ACC112 (cell line): ENCODE results near the gene HOXA5.

ENCODE experiments used
- H2AFZ ChIP-seq: fragments of 200-600 bp; sonication (generic); one replicate; pipeline ENCODE4 v1.6.0; 2017; ENCODE audit warnings: antibody characterized with exemption, low read length; ENCODE audit not compliant: unreplicated experiment
- H3K27ac ChIP-seq: fragments of 200-600 bp; sonication (generic); 2 replicates; pipeline ENCODE4 v1.5.1; 2014; ENCODE audit warnings: low read depth, mild to moderate bottlenecking, antibody characterized with exemption, low read length, moderate library complexity
- H3K27me3 ChIP-seq: fragments of 200-600 bp; sonication (generic); 2 replicates; pipeline ENCODE4 v1.6.1; 2014; ENCODE audit warnings: mild to moderate bottlenecking, antibody characterized with exemption, low read length, moderate library complexity, mixed read lengths; ENCODE audit not compliant: insufficient read depth
- H3K36me3 ChIP-seq: fragments of 200-600 bp; sonication (generic); 2 replicates; pipeline ENCODE4 v1.6.1; 2016; ENCODE audit warnings: mild to moderate bottlenecking, antibody characterized with exemption, low read length, moderate library complexity, mixed read lengths; ENCODE audit not compliant: insufficient read depth
- H3K4me1 ChIP-seq: fragments of 200-600 bp; sonication (generic); one replicate; pipeline ENCODE4 v1.6.1; 2016; ENCODE audit warnings: low read length, mixed read lengths; ENCODE audit not compliant: insufficient read depth, unreplicated experiment, control insufficient read depth
- H3K4me3 ChIP-seq: fragments of 200-600 bp; sonication (generic); 2 replicates; pipeline ENCODE4 v1.5.1; 2014; ENCODE audit warnings: mild to moderate bottlenecking, low read depth, low read length
- H3K79me2 ChIP-seq: fragments of 200-600 bp; sonication (generic); one replicate; pipeline ENCODE4 v1.6.0; 2016; ENCODE audit warnings: low read length; ENCODE audit not compliant: control insufficient read depth, unreplicated experiment, insufficient read depth

The HOXA5 gene

GRCh38 chr7:27111042-27111750 is 32.3 kb downstream of the HOXA5 start:
- H3K27me3 ChIP-seq: peaks cover 96% of the 10 kb centered on the region
- H2AFZ ChIP-seq: no peak overlapping the region
- no peaks in the 10 kb centered on the region for H3K36me3 ChIP-seq
- no peak overlapping the region for H3K4me3 ChIP-seq
- no peaks in the 10 kb centered on the region for H3K79me2 ChIP-seq
- no peaks in the 10 kb centered on the region for H3K4me1 ChIP-seq
- H3K27ac ChIP-seq: no peak overlapping the region

GRCh38 chr7:27110186-27111031 is 33.1 kb downstream of the HOXA5 start:
- Histone ChIP-seq H3K4me1 (no peaks in the 10 kb centered on the region), H3K79me2 (no peaks in the 10 kb centered on the region), H3K4me3 (peak overlapping the region; percentile 21; the same call in 1 of the 2 replicates), H2AFZ (no peak overlapping the region), H3K36me3 (no peaks in the 10 kb centered on the region), H3K27ac (no peak overlapping the region), H3K27me3 (peaks cover 96% of the 10 kb centered on the region)

DNA sequence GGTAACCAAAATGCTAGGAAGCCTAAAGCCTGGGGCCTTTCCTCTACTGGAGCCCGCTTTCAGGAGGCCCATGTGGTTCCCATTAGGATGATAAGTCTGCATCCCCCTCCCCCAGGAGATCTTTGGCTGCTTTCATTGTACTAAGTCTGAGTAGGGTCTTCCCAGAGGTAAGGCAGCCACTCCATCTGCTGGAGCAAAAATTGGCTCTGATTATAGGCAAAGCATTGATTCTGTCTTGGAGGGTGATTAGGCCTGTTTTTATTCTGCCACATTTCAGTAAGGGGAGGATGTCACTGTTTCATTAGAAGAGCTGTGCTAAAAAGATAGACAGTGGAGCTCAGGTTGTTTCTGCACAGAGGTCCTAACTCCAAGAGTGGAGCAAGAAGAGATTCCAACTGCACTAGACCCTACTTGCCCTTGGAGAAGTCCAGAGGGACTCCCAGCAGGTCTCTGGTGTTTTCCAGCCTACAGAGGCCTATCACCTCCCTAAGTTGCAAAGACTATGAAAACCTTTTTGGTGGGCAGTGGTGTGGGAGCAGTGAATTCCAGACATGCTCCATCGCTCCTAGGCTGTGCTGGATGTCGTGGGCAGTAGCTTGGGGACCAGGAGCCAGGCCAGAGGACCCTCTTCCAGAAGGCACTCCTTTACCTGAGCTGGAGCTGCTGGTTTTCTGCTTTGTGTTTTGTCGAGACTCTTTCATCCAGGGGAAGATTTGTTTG is 33.9 kb downstream of the HOXA5 start:
- Histone ChIP-seq H3K27me3 (peaks cover 96% of the 10 kb centered on the region), H3K4me3 (no peak overlapping the region), H2AFZ (no peak overlapping the region), H3K79me2 (no peaks in the 10 kb centered on the region), H3K4me1 (no peaks in the 10 kb centered on the region), H3K27ac (no peak overlapping the region), H3K36me3 (no peaks in the 10 kb centered on the region)

GRCh38 chr7:27108390-27109127 is 34.9 kb downstream of the HOXA5 start:
- Histone ChIP-seq H2AFZ (no peak overlapping the region), H3K27me3 (peaks cover 100% of the 10 kb centered on the region), H3K4me3 (no peak overlapping the region), H3K79me2 (no peaks in the 10 kb centered on the region), H3K27ac (no peak overlapping the region), H3K4me1 (no peaks in the 10 kb centered on the region), H3K36me3 (no peaks in the 10 kb centered on the region)

DNA sequence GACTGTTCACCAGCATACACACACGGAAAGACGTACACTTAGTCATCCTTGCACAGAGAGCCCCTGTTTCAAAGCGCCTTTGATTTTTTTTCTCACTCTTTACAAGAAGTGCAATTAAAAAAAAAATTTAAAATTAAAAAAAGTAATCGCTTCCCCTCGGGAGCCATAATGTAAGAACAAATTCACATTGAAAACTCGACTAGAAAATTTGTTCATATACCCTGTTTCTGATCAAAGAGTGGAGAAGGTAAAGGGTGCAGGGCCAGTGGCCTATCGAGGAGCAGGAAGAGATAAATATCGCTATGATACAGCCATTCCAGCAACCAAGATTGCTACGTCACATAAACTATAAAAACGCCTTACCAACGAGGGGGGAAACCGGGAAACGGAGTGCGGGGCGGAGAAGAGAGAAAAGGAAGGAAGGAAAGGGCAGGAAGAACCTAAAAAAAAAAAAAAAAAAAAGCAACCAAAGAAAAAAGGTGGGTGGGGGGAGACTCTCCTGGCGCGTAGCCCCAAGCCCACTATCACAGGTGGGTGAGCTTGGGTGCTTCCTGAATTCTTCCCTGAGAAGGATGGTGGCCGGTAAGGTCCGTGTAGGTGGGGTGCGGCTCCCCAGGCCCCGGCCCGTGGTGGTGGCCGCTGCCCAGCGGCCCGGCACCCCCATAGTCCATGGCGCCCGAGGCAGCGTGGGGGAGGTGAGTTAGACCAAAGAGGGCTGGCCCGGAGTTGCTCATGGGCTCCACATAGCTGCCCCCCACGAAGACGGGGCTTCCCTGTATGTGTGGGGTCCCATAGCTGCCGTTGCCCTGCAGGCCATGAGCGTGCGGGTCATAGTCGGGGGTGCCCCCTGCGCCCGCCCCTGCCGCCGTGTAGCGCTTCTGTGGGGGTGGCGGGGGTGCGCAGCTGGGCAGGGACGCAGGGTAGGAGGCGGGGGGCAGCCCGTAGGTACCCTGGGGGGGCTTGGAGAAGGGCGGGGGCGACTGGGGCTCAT is 35.8 kb downstream of the HOXA5 start:
- Histone ChIP-seq H3K79me2 (no peaks in the 10 kb centered on the region), H3K27me3 (peaks cover 100% of the 10 kb centered on the region), H3K36me3 (no peaks in the 10 kb centered on the region), H3K4me1 (no peaks in the 10 kb centered on the region), H3K4me3 (no peak overlapping the region), H2AFZ (no peak overlapping the region), H3K27ac (no peak overlapping the region)

- peak overlapping the region; percentile 54; the same call in 1 of the 2 replicates for H3K4me3 ChIP-seq
Measured at GRCh38 chr7:27106901-27107240, 36.6 kb downstream of the HOXA5 start.

DNA sequence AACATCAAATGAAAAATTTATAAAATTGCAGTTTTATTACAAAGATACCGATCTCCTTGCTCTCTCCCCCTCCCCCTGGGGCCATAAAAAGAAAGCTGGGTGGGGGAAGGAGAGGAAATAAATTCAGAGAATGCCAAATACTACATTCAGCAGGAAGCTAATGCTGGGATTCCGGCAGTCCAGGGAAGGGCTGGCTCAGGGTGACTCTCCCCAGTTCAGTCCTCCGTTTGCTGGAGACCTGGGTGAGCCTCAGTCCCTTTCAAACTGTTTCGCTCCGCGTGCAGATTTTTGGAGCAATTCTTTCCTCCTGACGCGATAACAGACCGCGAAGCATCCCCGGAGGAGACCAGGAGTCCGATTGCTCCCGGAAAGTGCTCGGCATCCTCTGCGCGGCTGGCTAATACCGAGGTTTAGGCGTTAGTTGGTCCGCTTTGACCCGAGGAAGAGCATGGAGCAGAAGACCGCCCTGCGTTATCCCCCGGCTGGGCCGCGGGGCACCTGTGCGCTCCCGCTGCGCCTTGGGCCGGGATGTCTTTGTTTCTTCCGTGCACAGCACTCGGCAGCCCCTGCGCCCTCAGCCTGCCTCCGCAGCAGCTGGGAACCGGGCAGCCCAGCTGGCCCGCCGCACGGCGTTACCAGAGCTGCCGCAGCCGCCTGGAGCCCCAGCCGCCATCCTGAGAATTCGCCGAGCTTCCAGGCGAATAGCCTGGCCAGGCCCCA is 37.1 kb downstream of the HOXA5 start:
- no peaks in the 10 kb centered on the region for H3K79me2 ChIP-seq
- H2AFZ ChIP-seq: no peak overlapping the region
- peaks cover 100% of the 10 kb centered on the region for H3K27me3 ChIP-seq
- no peak overlapping the region for H3K27ac ChIP-seq
- H3K36me3 ChIP-seq: no peaks in the 10 kb centered on the region
- H3K4me1 ChIP-seq: no peaks in the 10 kb centered on the region
- peak overlapping the region; percentile 54; the same call in 1 of the 2 replicates for H3K4me3 ChIP-seq

More at GRCh38 chr7:27106901-27107240, 36.6 kb downstream of the HOXA5 start:
- H3K36me3 ChIP-seq: no peaks in the 10 kb centered on the region
- no peaks in the 10 kb centered on the region for H3K79me2 ChIP-seq
- peaks cover 100% of the 10 kb centered on the region for H3K27me3 ChIP-seq
- no peaks in the 10 kb centered on the region for H3K4me1 ChIP-seq
- H3K27ac ChIP-seq: no peak overlapping the region
- no peak overlapping the region for H2AFZ ChIP-seq

DNA sequence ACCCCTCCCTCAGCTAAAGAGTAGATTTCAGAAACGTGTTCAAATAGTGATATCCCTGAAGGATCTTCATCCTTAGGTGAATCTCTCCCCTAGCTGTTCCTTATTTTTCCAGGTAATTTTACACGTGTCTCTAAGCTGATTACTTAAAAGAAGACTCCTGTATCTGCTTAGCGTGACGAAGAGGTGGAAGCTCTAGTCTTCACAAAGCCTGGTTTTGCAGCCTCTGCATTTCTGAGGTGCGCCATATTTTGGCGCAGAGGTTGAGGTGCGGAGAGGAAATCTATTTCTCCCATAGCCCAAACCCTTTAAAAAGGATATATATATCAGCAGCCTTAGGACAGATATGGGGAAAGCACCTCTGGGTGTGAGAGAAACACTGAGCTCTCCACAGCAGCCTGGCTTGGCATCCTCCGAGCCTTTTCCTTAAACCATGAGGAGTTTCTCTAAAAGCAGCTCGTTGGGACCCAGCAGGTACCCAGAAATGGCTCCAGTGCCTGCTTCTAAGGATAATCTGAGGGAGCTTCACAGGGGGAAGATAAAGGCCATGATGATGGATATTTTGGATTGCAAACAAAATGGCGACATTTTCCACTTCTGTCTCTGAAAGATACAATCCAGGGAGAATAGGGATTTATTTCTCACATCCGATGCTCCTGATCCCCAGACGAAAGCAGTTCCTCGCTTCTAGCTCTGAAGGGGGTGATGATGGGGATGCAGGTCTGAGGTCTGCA is 38.0 kb downstream of the HOXA5 start:
- peaks cover 100% of the 10 kb centered on the region for H3K27me3 ChIP-seq
- no peak overlapping the region for H2AFZ ChIP-seq
- H3K4me1 ChIP-seq: no peaks in the 10 kb centered on the region
- no peak overlapping the region for H3K4me3 ChIP-seq
- no peak overlapping the region for H3K27ac ChIP-seq
- H3K79me2 ChIP-seq: no peaks in the 10 kb centered on the region
- no peaks in the 10 kb centered on the region for H3K36me3 ChIP-seq
